ENCODE data around the gene CDCA7. TPM values are rescaled to one million over a fixed set of nuclear protein-coding genes. Genes with fewer than 3 reads are reported as not detected.
A peak's percentile ranks its signal among the peaks of the same experiment; 100 is the strongest.

Gene CDCA7
- total and polyA plus RNA-seq, 2 experiments from 2014 or later, result 24.2 to 42.3 TPM

- TF ChIP-seq CTCF (IDR thresholded peaks at IDR 0.05; ENCODE audit: low read depth, low read length), result no peak
- H3K27ac ChIP-seq, result peak overlapping the region; percentile 83
- H3K27me3 ChIP-seq, result no peaks in the 10 kb centered on the region
- no peak overlapping the region for H3K4me3 ChIP-seq
- H3K9me3 ChIP-seq (ENCODE audit: low read depth), result no peaks in the 10 kb centered on the region
- DNase-seq (ENCODE audit: low read depth in 1 of 2, low spot score in 1 of 2), result no peak
- peaks cover 53% of the 10 kb centered on the region for H3K4me1 ChIP-seq (ENCODE audit: low read depth)
- H3K36me3 ChIP-seq, result no peaks in the 10 kb centered on the region
Measured at GRCh38 chr2:173395567-173396351, 41.1 kb downstream of the CDCA7 start.

DNA sequence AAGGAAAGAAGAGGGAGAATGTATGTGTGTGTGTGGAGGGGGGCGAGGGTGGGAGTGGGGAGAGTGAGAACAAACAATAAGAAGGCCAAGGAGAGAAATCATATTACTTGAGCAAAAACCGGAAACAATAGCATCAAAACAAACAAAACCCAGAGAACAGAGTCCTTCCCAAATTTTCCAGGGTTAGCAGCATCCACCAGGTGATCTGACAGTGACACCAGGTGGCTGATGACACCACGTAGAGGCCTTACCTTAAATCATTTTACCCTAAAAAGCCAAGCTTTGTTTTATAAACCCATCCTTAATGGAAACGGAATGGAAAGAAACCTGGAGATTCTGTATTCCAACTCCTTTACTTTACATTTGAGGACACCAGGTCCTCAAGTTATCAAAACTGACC, 42.9 kb downstream of the CDCA7 start:
- no peak for DNase-seq (ENCODE audit: low read depth in 1 of 2, low spot score in 1 of 2)
- Histone ChIP-seq H3K27ac (no peak overlapping the region), H3K36me3 (no peaks in the 10 kb centered on the region), H3K9me3 (ENCODE audit: low read depth) (no peaks in the 10 kb centered on the region), H3K27me3 (no peaks in the 10 kb centered on the region), H3K4me1 (ENCODE audit: low read depth) (peaks cover 64% of the 10 kb centered on the region), H3K4me3 (no peak overlapping the region)
- no peak for TF ChIP-seq CTCF (IDR thresholded peaks at IDR 0.05; ENCODE audit: low read depth, low read length)

GRCh38 chr2:173399229-173399628, 44.6 kb downstream of the CDCA7 start:
- Histone ChIP-seq H3K27me3 (no peaks in the 10 kb centered on the region), H3K36me3 (no peaks in the 10 kb centered on the region), H3K27ac (no peak overlapping the region), H3K4me3 (no peak overlapping the region), H3K4me1 (ENCODE audit: low read depth) (peaks cover 47% of the 10 kb centered on the region), H3K9me3 (ENCODE audit: low read depth) (no peaks in the 10 kb centered on the region)
- DNase-seq (ENCODE audit: low read depth in 1 of 2, low spot score in 1 of 2), result no peak
- TF ChIP-seq CTCF (IDR thresholded peaks at IDR 0.05; ENCODE audit: low read depth, low read length), result no peak

GRCh38 chr2:173400760-173401159, 46.1 kb downstream of the CDCA7 start:
- no peak overlapping the region for H3K27ac ChIP-seq
- no peak overlapping the region for H3K4me3 ChIP-seq
- no peaks in the 10 kb centered on the region for H3K36me3 ChIP-seq
- DNase-seq (ENCODE audit: low read depth in 1 of 2, low spot score in 1 of 2), result peak in 1 of 2 donors; percentile 23
- TF ChIP-seq CTCF (IDR thresholded peaks at IDR 0.05; ENCODE audit: low read depth, low read length), result peak; percentile 22
- H3K27me3 ChIP-seq, result no peaks in the 10 kb centered on the region
- peaks cover 32% of the 10 kb centered on the region for H3K4me1 ChIP-seq (ENCODE audit: low read depth)
- H3K9me3 ChIP-seq (ENCODE audit: low read depth), result no peaks in the 10 kb centered on the region

GRCh38 chr2:173401716-173402326, 47.1 kb downstream of the CDCA7 start:
- H3K4me1 ChIP-seq (ENCODE audit: low read depth), result peaks cover 31% of the 10 kb centered on the region
- DNase-seq (ENCODE audit: low read depth in 1 of 2, low spot score in 1 of 2), result peak; percentile 16 to 33
- no peak for TF ChIP-seq CTCF (IDR thresholded peaks at IDR 0.05; ENCODE audit: low read depth, low read length)
- H3K36me3 ChIP-seq, result no peaks in the 10 kb centered on the region
- peak overlapping the region; percentile 16 for H3K4me3 ChIP-seq
- H3K27ac ChIP-seq, result no peak overlapping the region
- no peaks in the 10 kb centered on the region for H3K9me3 ChIP-seq (ENCODE audit: low read depth)
- H3K27me3 ChIP-seq, result no peaks in the 10 kb centered on the region

Data from cardiac muscle cell (in vitro differentiated cells and primary cell).